HUES48 (cell line): ENCODE data around the gene ZC3H18.

Experiments
- H3K27ac ChIP-seq: one replicate; pipeline ENCODE4 v1.7.0; 2013; ENCODE audit warnings: low read depth, low read length, inconsistent platforms
- H3K27me3 ChIP-seq: 2 replicates; pipeline ENCODE4 v1.6.1; 2013; ENCODE audit warnings: mild to moderate bottlenecking, low read length; ENCODE audit not compliant: control insufficient read depth, insufficient read depth
- H3K36me3 ChIP-seq: 2 replicates; pipeline ENCODE4 v1.6.1; 2013; ENCODE audit warnings: low read length; ENCODE audit not compliant: control insufficient read depth, insufficient read depth
- H3K4me1 ChIP-seq: 2 replicates; pipeline ENCODE4 v1.6.1; 2013; ENCODE audit warnings: mild to moderate bottlenecking, low read length; ENCODE audit not compliant: control insufficient read depth, insufficient read depth
- H3K4me3 ChIP-seq: 2 replicates; pipeline ENCODE4 v1.5.1; 2013; ENCODE audit warnings: mild to moderate bottlenecking, low read depth, low read length
- H3K9ac ChIP-seq: 2 replicates; pipeline ENCODE4 v1.6.1; 2013; ENCODE audit warnings: mild to moderate bottlenecking, low read depth, low read length, moderate library complexity
- H3K9me3 ChIP-seq: 2 replicates; pipeline ENCODE4 v1.6.1; 2013; ENCODE audit warnings: low read length; ENCODE audit not compliant: control insufficient read depth, insufficient read depth

Gene ZC3H18

GRCh38 chr16:88636488-88637265 lies 66.5 kb downstream of the ZC3H18 start:
- peaks cover 10% of the 10 kb centered on the region for H3K36me3 ChIP-seq
- H3K9me3 ChIP-seq = no peaks in the 10 kb centered on the region
- no peak overlapping the region for H3K9ac ChIP-seq
- H3K4me3 ChIP-seq = no peak overlapping the region
- H3K27ac ChIP-seq = no peak overlapping the region
- peaks cover 10% of the 10 kb centered on the region; the same call in 1 of the 2 replicates for H3K27me3 ChIP-seq
- H3K4me1 ChIP-seq = peaks cover 22% of the 10 kb centered on the region

GRCh38 chr16:88638323-88639230 lies 68.4 kb downstream of the ZC3H18 start, which contains the start of gene IL17C:
TSS of gene IL17C (plus strand) at chr16:88638572. CDS start at chr16:88638642, 70 bp downstream.
- Histone ChIP-seq H3K36me3 (no peaks in the 10 kb centered on the region), H3K9me3 (no peaks in the 10 kb centered on the region), H3K27me3 (peaks cover 10% of the 10 kb centered on the region; the same call in 1 of the 2 replicates), H3K27ac (no peak within 1 kb of the TSS), H3K4me3 (peak within 1 kb of the TSS; percentile 8; the same call in 1 of the 2 replicates), H3K4me1 (peaks cover 22% of the 10 kb centered on the region), H3K9ac (no peak within 1 kb of the TSS)

- Histone ChIP-seq H3K9ac (no peak overlapping the region), H3K27ac (no peak overlapping the region), H3K4me3 (peak overlapping the region; percentile 8; the same call in 1 of the 2 replicates), H3K4me1 (peaks cover 22% of the 10 kb centered on the region), H3K27me3 (peaks cover 10% of the 10 kb centered on the region; the same call in 1 of the 2 replicates), H3K9me3 (no peaks in the 10 kb centered on the region), H3K36me3 (peaks cover 4% of the 10 kb centered on the region; the same call in 1 of the 2 replicates)
Measured at GRCh38 chr16:88639231-88640038, 69.2 kb downstream of the ZC3H18 start.

GRCh38 chr16:88640039-88640495 lies 69.9 kb downstream of the ZC3H18 start:
- H3K27ac ChIP-seq = no peak overlapping the region
- H3K36me3 ChIP-seq = peaks cover 4% of the 10 kb centered on the region; the same call in 1 of the 2 replicates
- H3K9me3 ChIP-seq = no peaks in the 10 kb centered on the region
- peaks cover 8% of the 10 kb centered on the region; the same call in 1 of the 2 replicates for H3K27me3 ChIP-seq
- H3K9ac ChIP-seq = no peak overlapping the region
- no peak overlapping the region for H3K4me3 ChIP-seq
- peaks cover 22% of the 10 kb centered on the region for H3K4me1 ChIP-seq

- Histone ChIP-seq H3K27ac (no peak overlapping the region), H3K9ac (no peak overlapping the region), H3K4me1 (peaks cover 22% of the 10 kb centered on the region), H3K36me3 (peaks cover 4% of the 10 kb centered on the region; the same call in 1 of the 2 replicates), H3K9me3 (no peaks in the 10 kb centered on the region), H3K27me3 (0 out of 2 replicates have a peak, but pooled peaks cover 2% of the 10 kb centered on the region), H3K4me3 (no peak overlapping the region)
Measured at GRCh38 chr16:88640498-88641247, 70.5 kb downstream of the ZC3H18 start.

GRCh38 chr16:88642881-88643643 lies 72.9 kb downstream of the ZC3H18 start:
- Histone ChIP-seq H3K27me3 (no peaks in the 10 kb centered on the region), H3K27ac (no peak overlapping the region), H3K4me1 (peaks cover 17% of the 10 kb centered on the region), H3K36me3 (peaks cover 4% of the 10 kb centered on the region; the same call in 1 of the 2 replicates), H3K4me3 (no peak overlapping the region), H3K9ac (no peak overlapping the region), H3K9me3 (no peaks in the 10 kb centered on the region)

- Histone ChIP-seq H3K9me3 (no peaks in the 10 kb centered on the region), H3K4me1 (peaks cover 12% of the 10 kb centered on the region; the same call in 1 of the 2 replicates), H3K4me3 (no peak overlapping the region), H3K27me3 (no peaks in the 10 kb centered on the region), H3K36me3 (peaks cover 4% of the 10 kb centered on the region; the same call in 1 of the 2 replicates), H3K9ac (no peak overlapping the region), H3K27ac (no peak overlapping the region)
Measured at GRCh38 chr16:88643644-88643932, 73.4 kb downstream of the ZC3H18 start.

GRCh38 chr16:88645455-88645854 lies 75.3 kb downstream of the ZC3H18 start:
- Histone ChIP-seq H3K4me3 (no peak overlapping the region), H3K4me1 (no peaks in the 10 kb centered on the region), H3K27ac (no peak overlapping the region), H3K27me3 (no peaks in the 10 kb centered on the region), H3K9ac (no peak overlapping the region), H3K9me3 (no peaks in the 10 kb centered on the region), H3K36me3 (peaks cover 4% of the 10 kb centered on the region; the same call in 1 of the 2 replicates)

- no peaks in the 10 kb centered on the region for H3K4me1 ChIP-seq
- H3K27me3 ChIP-seq = no peaks in the 10 kb centered on the region
- no peaks in the 10 kb centered on the region for H3K9me3 ChIP-seq
- no peak overlapping the region for H3K4me3 ChIP-seq
- H3K27ac ChIP-seq = no peak overlapping the region
- H3K9ac ChIP-seq = no peak overlapping the region
- peaks cover 4% of the 10 kb centered on the region; the same call in 1 of the 2 replicates for H3K36me3 ChIP-seq
Measured at GRCh38 chr16:88645941-88646340, 75.7 kb downstream of the ZC3H18 start.
